GM18873 (cell line): ENCODE results near the gene SRGAP1.

Experiments used
- ATAC-seq: cut with Tn5 transposase; IDR thresholded peaks from one replicate; pipeline ENCODE4 v1.9.1; 2021; ENCODE audit warnings: mild to moderate bottlenecking, moderate library complexity, moderate number of reproducible peaks; ENCODE audit not compliant: unreplicated experiment, low FRiP score

The SRGAP1 gene

DNA sequence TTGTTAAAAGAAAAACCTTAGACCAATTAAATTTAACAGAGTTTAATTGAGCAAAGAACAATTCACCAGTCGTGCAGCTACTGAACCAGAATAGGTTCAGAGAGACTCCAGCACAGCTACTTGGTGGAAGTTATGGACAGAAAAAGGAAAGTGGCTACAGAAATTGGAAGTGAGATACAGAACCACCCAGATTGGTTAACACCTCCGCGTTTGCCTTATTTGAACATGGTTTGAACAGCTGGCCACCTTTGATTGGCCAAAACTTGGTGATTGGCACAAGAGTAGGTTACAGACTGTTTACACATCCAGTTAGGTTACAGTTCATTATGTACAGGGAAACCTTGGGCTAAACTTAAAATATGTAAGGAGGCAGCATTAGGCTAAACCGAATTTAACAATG, 54.9 kb downstream of the SRGAP1 start:
- ATAC-seq, result no peak

DNA sequence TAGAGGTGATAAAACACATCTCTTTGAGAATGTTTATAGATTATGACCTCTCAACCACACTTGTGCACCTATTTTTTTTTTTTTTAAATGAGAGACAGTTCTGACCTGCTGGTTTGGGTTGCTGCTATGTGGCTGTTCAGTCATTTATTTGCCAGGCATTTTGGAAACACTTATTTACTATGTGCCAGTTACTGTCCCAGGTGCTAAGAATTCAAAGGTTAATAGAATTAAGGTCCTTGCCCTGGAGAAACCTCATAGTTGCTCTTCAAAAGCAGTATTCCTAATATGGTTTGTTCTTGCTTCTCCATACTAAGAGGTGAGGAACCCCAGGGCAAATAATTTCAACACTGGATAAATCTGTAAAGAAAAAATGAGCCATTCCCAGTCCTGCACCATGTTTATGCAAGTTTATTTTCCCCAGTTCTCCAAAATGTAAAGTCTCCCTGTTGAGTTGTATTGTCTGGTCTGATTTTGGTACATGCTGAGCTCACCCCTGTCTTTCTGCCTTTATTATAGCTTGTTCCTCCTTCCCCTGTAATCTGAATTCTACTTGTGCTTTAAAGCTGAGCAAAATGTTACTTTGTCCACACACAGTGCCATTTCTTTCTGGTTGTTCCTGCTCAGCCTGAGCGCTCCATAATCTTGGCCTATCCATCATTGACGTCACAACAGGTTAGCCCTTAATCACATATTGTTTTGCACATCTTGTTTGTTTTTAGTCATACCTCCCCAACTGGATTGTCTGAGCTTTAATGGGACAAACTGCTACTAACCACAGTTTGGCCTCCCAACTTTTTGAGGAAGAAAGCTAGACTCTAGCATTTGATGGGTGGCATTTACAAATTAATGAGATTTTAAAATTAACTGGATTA, 56.7 kb downstream of the SRGAP1 start:
- no peak for ATAC-seq

DNA sequence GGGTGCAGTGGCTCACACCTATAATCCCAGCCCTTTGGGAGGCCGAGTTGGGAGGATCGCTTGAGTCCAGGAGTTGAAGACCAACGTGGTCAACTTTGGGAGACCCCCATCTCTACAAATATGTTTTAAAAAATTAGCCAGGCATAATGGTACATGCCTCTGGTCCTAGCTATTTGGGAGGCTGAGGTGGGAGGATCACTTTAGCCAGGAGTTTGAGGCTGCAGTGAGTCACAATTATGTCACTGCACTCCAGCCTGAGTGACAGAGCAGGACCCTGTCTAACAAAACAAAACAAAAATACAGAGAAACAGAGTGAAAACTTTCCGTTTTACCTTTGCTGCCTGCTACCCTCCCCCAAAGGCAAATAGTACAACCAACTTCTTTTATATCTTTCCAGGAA, 60.2 kb downstream of the SRGAP1 start:
- ATAC-seq, result no peak

DNA sequence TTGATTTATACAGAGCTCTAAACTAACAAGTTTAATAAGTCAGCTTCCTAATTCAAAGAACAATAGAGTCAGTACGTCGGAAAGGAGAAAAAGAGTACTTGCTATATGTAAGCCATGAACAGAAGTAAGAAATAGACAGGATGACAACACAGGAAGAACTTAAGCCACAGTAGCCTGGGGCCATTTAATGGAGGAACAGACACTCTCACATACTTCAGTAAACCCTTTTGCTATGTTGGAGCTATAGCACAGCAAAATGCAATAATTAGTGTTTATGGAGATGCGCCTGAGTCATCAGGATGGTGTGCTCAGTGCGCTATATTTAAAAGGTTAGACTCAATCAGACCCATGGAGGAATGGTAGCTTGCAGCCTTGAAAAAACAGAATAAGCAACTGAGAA, 61.0 kb downstream of the SRGAP1 start:
- no peak for ATAC-seq

DNA sequence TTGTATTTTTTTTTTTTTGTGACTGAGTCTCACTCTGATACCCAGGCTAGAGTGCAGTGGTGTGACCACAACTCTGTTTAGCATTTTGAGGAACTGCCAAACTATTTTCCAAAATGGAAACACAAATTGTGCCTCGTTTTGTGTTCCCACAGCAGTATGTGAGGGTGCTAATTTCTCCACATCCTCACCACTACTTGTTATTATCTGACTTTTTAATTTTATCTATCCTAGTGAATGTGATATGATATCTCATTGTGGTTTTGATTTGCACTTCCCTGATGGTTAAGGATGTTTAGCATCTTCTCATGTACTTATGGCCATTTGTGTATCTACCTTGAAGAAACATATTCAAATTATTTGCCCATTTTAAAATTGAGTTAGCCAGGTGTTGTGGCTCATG, 62.4 kb downstream of the SRGAP1 start:
- ATAC-seq, result no peak

DNA sequence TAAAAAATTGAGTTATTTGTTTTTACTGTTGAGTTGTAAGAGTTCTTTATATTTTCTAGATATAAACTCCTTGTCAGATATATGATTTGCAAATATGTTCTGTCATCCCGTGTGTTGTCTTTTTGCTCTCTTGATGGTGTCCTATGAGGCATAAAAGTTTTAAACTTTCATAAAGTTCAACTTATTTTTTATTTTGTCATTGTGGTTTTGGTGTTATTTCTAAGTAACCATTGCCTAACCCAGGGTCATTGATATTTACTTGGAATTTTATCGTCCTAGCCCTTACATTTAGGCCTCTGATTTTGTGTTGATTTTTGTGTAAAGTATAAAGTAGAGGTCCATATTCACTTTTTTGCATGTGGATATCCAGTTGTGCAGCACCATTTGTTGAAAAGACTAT, 63.1 kb downstream of the SRGAP1 start:
- no peak for ATAC-seq

DNA sequence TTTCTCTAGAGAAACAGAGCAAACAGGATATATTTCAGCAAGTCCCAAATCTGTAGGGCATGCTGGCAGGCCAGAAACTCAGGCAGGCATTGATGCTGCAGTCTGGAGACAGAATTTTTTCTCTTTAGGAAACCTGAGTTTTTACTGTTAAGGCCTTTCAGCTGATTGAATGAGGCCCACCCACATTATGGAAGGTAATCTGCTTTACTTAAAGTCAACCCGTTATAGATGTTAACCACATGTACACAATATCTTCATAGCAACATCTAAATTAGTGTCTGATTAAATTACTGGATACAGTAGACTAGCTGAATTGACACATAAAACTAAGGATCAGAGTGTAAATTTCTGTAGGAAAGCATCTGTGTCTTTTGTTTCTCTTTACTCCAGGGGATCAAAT, 65.2 kb downstream of the SRGAP1 start:
- ATAC-seq, result no peak

DNA sequence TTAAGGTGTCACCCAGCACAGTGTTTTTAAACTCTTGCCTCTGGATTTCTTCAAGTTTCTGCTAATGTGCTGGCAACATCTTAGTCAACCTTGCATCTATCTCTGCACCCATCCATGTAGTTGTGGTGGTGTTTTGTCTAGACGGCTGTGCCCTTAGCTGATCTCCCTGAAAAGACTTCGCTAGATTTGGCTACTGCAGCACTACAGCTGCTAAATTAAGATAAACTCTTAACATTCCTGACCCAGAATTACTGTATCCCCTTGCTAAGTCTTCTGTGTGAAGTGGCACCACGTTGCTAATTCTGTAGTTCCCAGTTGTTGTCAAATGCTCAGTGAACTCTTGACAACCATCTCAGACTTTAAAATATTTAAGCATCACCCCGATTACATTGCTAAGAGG, 66.8 kb downstream of the SRGAP1 start:
- ATAC-seq, result no peak

DNA sequence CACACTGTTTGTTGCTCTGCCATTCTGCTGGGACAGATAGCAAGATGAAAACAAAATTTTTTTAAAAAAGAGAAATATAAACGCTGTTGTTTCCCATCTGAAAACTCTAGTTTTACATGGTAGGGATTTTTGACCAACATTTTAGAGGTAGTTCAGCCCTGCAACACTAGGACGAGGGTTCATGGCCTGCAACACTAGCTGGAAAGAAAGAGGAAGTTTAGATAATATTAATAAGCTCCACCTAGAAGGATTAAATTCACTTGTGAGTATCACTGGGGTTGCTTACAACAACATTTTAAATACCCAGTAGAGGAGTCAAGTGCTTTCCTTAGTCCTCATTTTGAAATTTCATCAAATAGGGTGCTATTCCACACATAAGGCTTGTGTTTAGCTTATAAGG, 68.2 kb downstream of the SRGAP1 start:
- no peak for ATAC-seq

DNA sequence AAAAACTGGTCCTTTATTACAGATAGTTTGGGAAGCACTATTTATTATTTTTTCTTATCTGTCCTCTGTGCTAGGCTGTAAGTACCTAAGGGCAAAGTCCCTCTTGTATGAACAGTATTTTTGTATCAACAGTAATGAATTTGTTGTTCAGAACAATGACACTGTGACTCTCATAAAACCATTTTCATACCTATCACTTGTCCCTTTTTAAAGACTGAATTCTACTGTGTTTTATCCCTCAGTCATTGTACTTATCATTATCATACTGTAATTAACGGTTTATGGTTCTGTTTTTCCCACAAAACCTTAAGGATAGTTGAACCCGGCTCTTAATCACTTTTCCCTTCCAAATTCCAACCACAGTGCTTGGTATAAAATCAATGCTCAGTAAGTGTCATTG, 69.4 kb downstream of the SRGAP1 start:
- ATAC-seq, result no peak

DNA sequence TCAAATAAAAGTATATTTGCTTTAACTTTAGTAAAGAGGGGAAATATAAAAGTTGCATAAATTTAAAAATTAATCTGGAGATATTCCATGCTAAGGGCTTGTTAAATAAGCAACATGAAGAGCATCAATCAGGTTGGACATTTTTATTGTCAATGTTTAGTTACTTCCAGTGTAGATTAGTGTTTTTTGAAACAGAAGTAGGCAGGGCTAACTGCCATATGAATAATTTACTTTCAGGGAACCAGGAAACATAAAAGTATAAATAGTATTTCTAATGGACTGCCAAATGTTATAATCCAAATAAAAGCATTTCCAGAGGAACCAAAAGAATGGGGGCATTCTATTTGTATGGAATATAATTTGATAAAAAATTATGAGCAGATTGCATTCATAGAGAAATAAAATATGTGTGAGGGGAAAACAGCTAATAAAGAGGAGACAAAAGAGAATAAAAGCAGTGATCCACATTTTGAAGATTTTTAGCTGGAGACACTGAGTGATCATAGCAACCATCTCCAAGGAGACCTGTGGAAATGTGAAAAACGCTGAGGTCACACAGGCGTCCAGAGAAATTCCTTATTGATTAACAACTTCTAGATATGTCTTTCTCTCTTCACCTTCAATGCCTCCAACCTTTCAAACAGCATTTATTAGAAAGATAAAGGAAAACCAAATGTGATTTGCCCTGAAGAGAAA, 70.8 kb downstream of the SRGAP1 start:
- ATAC-seq, result no peak

DNA sequence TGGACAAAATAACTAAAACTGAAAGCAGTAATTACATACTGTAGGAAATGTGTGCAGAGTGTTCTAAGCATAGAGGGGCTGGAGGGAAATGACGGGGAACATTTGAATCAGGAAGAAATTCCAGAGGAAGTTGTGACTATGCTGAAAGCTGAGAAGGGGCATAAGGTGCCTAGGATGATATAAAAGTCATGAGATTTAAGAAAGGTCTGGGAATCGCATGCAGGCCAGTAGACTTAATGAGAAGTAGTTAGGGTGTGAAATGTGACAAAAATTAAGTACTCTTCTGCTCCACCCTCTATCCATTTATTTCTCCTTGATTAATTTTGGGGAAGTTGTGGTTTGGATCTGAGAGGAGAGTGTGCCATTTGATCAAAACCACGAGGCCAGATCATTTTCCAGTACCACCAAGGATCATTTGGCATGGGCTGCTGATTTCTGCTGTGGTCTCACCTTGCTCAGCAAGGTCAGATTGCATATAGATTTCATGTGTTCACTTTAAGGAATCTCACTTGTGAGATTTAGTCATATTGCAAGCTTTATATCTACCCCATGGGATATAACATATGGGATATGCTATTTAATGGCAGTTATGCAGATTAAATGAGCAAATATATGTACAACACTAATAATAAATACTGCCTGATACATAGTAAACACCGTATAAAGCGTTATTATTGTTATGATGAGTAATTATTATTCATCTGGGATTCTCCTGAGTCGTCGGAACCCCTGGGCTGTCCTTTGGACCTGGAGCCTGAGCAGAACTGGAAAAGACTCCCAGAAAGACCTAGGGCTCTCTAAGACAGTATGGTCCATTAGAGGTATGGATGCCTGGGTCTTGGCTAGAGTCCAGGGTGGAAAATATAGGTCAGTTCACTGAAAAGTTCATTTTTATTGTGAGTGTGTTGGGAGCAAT, 72.3 kb downstream of the SRGAP1 start:
- ATAC-seq, result no peak

DNA sequence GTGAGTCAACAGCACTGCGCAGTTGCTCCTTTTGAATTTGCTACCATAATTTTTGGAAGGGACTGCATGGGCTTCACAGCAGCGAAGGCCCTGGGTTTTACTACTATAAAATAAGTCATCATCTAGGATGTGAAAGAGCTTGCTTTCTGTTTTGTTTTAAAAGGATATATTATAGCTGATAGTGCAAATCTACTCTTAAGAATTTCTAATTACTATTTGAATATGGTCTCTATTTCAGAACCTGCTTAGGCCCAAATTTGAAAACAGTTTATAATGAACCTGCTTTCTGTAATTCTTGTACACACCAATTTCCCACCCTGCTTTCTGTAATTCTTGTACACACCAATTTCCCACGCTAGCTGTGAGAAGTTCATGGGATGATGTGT, 73.0 kb downstream of the SRGAP1 start:
- ATAC-seq, result no peak

DNA sequence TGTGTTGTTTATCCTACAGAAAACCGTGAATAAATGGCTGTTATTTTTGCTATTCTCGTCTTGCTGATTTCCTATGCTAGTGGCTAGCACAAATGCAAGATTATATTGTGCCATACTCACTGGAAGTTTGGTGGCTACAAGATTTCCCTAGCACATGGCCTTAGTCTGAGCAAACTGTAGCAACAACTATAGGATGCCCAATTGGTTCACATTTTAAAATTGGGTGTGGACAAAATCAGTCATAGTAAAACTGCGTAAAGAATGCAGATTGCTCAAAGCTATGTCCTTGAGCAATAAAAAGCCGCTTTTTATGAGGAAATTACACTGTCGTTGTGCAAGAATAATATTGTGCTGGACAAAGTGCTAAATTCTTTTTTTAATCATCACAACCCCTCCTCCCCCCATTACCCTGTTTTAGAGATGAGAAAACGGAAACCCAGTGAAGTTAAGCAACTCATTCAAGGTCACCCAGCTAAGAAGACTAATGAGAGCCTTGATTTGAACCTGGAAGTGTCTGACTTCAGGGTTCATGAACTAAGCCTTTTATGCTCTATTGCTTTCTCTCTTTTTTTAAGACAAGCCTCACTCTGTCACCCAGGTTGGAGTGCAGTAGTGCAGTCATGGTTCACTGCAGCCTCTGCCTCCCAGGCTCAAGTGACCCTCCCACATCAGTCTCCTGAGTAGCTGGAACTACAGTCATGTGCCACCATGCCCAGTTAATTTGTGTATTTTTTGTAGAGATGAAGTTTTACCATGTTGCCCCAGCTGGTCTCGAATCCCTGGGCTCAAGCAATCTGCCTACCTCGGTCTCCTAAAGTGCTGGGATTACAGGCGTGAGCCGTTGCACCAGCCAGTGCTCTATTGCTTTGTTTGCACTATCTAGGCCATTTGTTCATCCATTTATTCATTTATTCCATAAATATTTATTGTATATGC, 73.6 kb downstream of the SRGAP1 start:
- ATAC-seq, result peak; percentile 47

DNA sequence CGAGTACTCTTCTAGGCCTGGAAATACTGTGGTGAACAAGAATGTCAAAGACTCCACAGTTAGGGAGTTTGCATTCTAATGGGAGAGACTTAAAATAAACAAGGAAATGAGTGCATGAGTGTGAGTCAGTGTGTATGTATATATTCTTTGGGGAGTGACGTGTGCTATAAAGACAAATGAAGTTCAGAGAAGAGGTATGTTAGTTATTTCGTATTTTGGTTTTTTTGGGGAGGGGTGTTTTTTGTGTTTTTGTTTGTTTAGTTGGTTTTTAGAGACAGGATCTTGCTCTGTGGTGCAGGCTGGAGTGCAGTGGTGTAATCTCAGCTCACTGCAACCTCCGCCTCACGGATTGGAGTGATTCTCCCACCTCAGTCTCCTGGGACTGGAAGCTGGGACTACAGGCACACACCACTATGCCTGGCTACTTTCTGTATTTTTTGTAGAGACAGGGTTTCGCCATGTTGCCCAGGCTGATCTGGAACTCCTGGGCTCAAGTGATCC, 74.3 kb downstream of the SRGAP1 start:
- ATAC-seq, result no peak

DNA sequence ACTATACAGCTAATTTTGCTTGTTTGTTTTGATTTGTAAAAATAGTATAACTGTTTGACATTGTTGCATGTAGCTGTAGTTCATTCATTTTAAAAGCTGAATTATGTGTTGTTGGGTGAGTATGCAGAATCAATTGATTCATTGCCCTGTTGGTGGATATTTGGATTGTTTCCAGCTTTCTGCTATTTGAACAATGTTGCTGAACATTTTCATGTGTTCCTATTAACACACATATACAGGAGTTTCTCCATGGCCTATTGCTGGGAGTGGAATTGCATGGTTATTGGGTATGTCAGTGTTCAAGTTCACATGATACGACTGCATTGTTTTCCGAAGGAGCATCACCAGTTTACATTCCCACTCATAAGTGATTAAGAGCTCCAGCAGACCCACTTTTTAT, 75.3 kb downstream of the SRGAP1 start:
- ATAC-seq, result no peak

DNA sequence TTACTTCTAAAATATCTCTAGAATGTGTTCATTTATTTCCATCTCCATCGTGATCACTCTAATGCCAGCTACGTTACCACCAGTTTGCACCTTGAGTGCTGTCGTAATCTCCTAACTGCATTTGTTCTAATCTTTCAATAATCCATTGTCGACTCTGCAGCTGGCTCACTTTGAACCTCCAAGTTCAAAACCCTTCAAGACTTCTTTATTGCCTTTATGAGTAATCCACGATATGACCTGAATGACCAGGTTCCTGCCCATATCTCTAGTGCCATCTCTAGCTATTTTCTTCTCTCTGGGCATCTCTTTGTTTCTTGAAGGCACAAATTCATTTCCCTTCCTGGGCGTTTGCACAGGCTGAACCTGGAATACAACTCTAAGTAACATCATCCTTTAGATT, 76.7 kb downstream of the SRGAP1 start:
- no peak for ATAC-seq

DNA sequence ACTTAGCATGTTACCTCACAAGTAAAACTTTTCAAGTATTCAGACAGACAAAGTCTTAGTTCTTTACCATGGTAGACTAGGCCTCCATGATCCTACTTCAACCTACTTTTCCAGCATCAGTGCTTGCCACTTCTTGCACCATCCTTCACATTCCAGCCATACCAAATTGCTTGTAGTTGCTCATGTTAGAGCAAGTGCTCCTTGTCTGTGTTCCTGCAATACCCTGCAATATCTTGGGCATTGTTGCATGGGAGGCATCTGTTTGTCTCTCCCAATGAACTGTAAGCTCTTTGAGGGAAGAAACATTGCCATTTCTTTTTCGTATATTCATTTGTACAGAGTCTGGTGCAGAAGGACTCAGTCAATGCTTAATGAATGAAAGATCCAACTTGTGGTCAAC, 78.0 kb downstream of the SRGAP1 start:
- no peak for ATAC-seq

DNA sequence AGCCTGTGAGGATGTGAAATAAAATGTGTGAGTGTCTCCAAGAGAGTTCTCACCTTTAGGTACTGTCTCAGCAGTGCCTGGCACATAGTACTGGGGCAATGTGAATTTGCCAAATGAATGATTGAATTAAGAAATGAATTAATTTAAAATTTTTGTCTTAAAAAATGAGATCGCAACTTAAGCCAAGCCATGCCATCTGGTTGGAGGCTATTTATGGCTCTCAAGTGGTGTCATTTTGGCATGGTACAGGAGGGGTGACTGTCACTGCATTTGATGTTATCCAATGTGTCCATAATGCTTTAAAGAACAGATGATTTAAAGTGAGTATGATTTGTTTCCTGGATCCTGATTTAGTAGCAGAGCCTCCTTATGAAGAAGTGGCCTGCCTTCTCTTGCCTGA, 80.3 kb downstream of the SRGAP1 start:
- ATAC-seq, result no peak

DNA sequence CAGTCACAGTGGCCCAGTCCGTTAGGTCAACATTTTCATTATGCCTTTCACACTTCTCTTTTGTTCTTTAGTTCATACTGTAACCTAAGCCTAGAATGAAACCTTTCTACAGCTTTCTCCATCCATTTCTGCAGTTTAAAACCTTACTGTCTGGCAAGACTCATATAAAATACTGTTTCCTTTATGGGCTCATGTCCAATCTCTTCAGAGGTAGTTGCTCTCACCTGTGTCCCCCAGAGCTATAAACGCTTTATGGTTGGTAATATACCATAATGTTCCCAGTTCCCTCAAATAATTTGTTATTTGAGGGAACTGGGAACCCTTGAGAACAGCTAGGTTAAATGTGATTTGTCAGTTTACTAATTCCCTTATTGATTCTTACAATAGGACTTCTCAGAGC, 83.0 kb downstream of the SRGAP1 start:
- no peak for ATAC-seq
